ENCODE data around the gene FAM120A. TPM values are rescaled to one million over a fixed set of nuclear protein-coding genes. Genes with fewer than 3 reads are reported as not detected.

The FAM120A gene
- 59.2 and 63.8 TPM in 2 replicates for total RNA-seq

GRCh38 chr9:93450945-93451815 lies at the start of gene FAM120A:
Gene FAM120A (plus strand): TSS chr9:93451685. CDS start chr9:93451916, 231 bp downstream.

DNA sequence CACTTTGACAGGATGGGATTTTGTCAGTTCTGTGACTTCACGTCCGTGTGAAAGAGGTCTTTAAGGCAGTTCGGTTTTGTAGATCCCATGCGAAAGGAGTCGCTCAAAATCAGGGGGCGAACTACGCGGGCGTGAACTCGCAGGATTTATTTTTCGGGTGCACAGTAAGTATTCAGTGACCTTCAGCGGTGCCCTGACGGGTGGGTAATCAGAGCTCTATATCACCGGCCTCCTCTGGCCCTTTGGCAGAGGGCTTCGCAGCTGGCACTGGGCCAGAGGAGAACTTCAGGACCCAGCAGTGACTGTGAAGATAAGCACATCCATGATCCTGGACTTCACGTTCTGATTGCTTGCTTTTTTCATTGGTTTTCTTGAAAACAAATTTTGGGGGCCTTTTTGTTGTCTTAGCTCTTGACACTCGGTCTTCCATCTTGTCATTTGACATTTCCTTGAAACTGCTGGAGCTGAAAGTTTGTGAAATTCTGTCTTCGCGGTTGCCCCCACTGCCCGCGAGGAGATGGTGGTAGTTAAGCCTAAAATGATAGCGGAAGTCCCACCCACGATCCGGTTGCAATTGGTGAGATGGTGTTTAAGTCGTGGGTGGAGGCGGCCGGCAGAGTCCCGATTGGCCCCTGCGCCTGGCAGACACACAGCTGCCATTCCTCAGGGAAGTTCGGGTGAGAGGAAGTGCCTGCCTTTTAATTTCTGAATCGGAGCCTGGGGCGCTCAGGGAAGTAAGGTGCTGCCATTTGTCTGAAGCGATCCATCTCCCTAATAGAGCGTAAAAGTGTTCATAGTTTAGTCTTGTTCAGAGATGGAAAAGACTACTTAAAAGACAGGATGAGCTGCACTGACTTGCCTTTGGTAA lies 1.8 kb downstream of the FAM120A start, which contains the start of gene FAM120AOS:
TSS of gene FAM120AOS (minus strand) at position 535 of the 868 bp plus-strand sequence. CDS start 872 bp downstream, outside the sequence.

GRCh38 chr9:93576258-93577077 lies 125.0 kb downstream of the FAM120A start, which contains the start of gene PHF2:
Gene PHF2 (plus strand): TSS chr9:93576584. CDS start chr9:93576774, 190 bp downstream.

Other genes starting within 250 kb of the FAM120A start
- 31.3 and 32.4 TPM in 2 replicates for gene FAM120AOS, start 1.9 kb downstream of the FAM120A start, total RNA-seq
- 13.7 and 13.8 TPM in 2 replicates for gene PHF2, start 124.9 kb downstream of the FAM120A start, total RNA-seq

Measured in pericardium fibroblast (primary cell).